ENCODE measurements around the gene OR6C75. TPM values are rescaled to one million over a fixed set of nuclear protein-coding genes. Genes with fewer than 3 reads are reported as not detected.

The OR6C75 gene
- total and polyA plus RNA-seq, 9 of the 15 experiments (the other 6 are each of a cell fraction or from before 2014, with no cell fraction given) = not detected

- Histone ChIP-seq H3K27ac (ENCODE audit: extremely low read depth, low read depth, low read length) (no peak within 1 kb of the TSS), H2AFZ (ENCODE audit: low read depth, low read length) (no peak within 1 kb of the TSS), H3K9ac (ENCODE audit: insufficient read depth in 1 of 2, low read depth in 2 of 2, low read length in 2 of 2) (no peak within 1 kb of the TSS), H3K4me1 (replicated peaks in 1 of 2; ENCODE audit: control insufficient read depth in 2 of 2, insufficient read depth in 2 of 2, low read length in 2 of 2) (no peaks in the 10 kb centered on the region), H3K9me1 (ENCODE audit: control insufficient read depth, insufficient read depth, low read length) (no peaks in the 10 kb centered on the region), H3K4me3 (no peak within 1 kb of the TSS), H3K79me2 (ENCODE audit: control insufficient read depth, insufficient read depth, low read length) (no peaks in the 10 kb centered on the region), H3K4me2 (ENCODE audit: insufficient read depth, low read length) (no peak within 1 kb of the TSS), H3K9me3 (replicated peaks; ENCODE audit: control insufficient read depth, insufficient read depth, low read depth, low read length) (no peaks in the 10 kb centered on the region), H3K27me3 (ENCODE audit: control insufficient read depth in 2 of 2, insufficient read depth in 2 of 2, low read length in 2 of 2) (no peaks in the 10 kb centered on the region), H4K20me1 (replicated peaks; ENCODE audit: control insufficient read depth, insufficient read depth, low read length) (no peaks in the 10 kb centered on the region), H3K36me3 (ENCODE audit: control insufficient read depth, insufficient read depth, low read length) (no peaks in the 10 kb centered on the region)
- DNase-seq (ENCODE audit: extremely low read depth in 1 of 4, low spot score in 3 of 4) = no peak
- BruUV-seq (replicated peaks) = no TSS peak
- no peak for ATAC-seq
- intact Hi-C loops (cut with micrococcal nuclease) (no loop called here), in situ Hi-C loops (cut with MboI) (no loop called here)
- FAIRE-seq = no peak
- POLR2A ChIA-PET = no interaction called here
- 3% methylated on average over 1 of the region's 1 CpG for WGBS (ENCODE audit: insufficient coverage, low coverage, missing lambda C conversion rate)
- CTCF ChIA-PET (ENCODE audit: low intra/inter-chr PET ratio) = no interaction called here
- TF ChIP-seq CBX2 (IDR thresholded peaks at IDR 0.05; ENCODE audit: insufficient read depth, low read length, poor library complexity, severe bottlenecking) (no peak), ZNF174 (CRISPR knock-in tag; IDR thresholded peaks at IDR 0.05) (no peak), CGGBP1 (CRISPR knock-in tag; IDR thresholded peaks at IDR 0.05) (no peak), CBFB (CRISPR knock-in tag; IDR thresholded peaks at IDR 0.05) (no peak), THRB (CRISPR knock-in tag; conservative IDR thresholded peaks at IDR 0.05) (no peak), ZNF146 (CRISPR knock-in tag; IDR thresholded peaks at IDR 0.05; ENCODE audit: unreplicated experiment) (no peak), KLF16 (IDR thresholded peaks at IDR 0.05) (no peak), ETV5 (CRISPR knock-in tag; IDR thresholded peaks at IDR 0.05; ENCODE audit: low read depth) (no peak), SAFB (IDR thresholded peaks at IDR 0.05; ENCODE audit: borderline replicate concordance, low read depth, low read length) (no peak), KDM1A (IDR thresholded peaks at IDR 0.05) (no peak), RBM15 (IDR thresholded peaks at IDR 0.05; ENCODE audit: insufficient read depth, low read length) (no peak), NCOA1 (IDR thresholded peaks at IDR 0.05; ENCODE audit: low read depth) (no peak), ERF (CRISPR knock-in tag; IDR thresholded peaks at IDR 0.05) (no peak), HSF4 (CRISPR knock-in tag; IDR thresholded peaks at IDR 0.05; ENCODE audit: borderline replicate concordance) (no peak)
- TF ChIP-seq, protein P1, sequence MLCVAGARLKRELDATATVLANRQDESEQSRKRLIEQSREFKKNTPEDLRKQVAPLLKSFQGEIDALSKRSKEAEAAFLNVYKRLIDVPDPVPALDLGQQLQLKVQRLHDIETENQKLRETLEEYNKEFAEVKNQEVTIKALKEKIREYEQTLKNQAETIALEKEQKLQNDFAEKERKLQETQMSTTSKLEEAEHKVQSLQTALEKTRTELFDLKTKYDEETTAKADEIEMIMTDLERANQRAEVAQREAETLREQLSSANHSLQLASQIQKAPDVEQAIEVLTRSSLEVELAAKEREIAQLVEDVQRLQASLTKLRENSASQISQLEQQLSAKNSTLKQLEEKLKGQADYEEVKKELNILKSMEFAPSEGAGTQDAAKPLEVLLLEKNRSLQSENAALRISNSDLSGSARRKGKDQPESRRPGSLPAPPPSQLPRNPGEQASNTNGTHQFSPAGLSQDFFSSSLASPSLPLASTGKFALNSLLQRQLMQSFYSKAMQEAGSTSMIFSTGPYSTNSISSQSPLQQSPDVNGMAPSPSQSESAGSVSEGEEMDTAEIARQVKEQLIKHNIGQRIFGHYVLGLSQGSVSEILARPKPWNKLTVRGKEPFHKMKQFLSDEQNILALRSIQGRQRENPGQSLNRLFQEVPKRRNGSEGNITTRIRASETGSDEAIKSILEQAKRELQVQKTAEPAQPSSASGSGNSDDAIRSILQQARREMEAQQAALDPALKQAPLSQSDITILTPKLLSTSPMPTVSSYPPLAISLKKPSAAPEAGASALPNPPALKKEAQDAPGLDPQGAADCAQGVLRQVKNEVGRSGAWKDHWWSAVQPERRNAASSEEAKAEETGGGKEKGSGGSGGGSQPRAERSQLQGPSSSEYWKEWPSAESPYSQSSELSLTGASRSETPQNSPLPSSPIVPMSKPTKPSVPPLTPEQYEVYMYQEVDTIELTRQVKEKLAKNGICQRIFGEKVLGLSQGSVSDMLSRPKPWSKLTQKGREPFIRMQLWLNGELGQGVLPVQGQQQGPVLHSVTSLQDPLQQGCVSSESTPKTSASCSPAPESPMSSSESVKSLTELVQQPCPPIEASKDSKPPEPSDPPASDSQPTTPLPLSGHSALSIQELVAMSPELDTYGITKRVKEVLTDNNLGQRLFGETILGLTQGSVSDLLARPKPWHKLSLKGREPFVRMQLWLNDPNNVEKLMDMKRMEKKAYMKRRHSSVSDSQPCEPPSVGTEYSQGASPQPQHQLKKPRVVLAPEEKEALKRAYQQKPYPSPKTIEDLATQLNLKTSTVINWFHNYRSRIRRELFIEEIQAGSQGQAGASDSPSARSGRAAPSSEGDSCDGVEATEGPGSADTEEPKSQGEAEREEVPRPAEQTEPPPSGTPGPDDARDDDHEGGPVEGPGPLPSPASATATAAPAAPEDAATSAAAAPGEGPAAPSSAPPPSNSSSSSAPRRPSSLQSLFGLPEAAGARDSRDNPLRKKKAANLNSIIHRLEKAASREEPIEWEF (CRISPR knock-in tag; IDR thresholded peaks at IDR 0.05) = no peak
- TF ChIP-seq, protein P2, sequence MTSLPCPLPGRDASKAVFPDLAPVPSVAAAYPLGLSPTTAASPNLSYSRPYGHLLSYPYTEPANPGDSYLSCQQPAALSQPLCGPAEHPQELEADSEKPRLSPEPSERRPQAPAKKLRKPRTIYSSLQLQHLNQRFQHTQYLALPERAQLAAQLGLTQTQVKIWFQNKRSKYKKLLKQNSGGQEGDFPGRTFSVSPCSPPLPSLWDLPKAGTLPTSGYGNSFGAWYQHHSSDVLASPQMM (CRISPR knock-in tag; IDR thresholded peaks at IDR 0.05) = no peak
These were observed 32.3 kb upstream of the OR6C75 start, which contains the start of gene OR6C3 for GRCh38 chr12:55330446-55330845. TSS of gene OR6C3 (plus strand) at chr12:55330746. CDS start at chr12:55331701, 955 bp downstream.

All from K562 (cell line).